ENCODE measurements around the gene FFAR2. TPM values are rescaled to one million over a fixed set of nuclear protein-coding genes. Genes with fewer than 3 reads are reported as not detected.

FFAR2 gene
- total and polyA plus RNA-seq, 2 donors (not counting 3 experiments of a cell fraction or from before 2014, with no cell fraction given), result not detected

- DNase-seq (ENCODE audit: low read depth, low spot score) (no peak), FAIRE-seq (no peak)
- POLR2A ChIA-PET, result no interaction called here
- dilution Hi-C loops (cut with MboI; ENCODE audit: extremely low pct_ligation_motif_present, low sequenced_read_pairs), result no loop called here
- peaks cover 0 to 7% of the 10 kb centered on the region in 2 experiments for H3K27me3 ChIP-seq (ENCODE audit: control insufficient read depth in 2 of 2, insufficient read depth in 2 of 2, low read length in 2 of 2)
- H2AFZ ChIP-seq (ENCODE audit: low read depth, low read length), result no peak overlapping the region
- H3K4me1 ChIP-seq (ENCODE audit: control insufficient read depth, extremely low read depth, insufficient read depth, low read length), result no peaks in the 10 kb centered on the region
- H3K36me3 ChIP-seq (ENCODE audit: control insufficient read depth in 2 of 2, extremely low read depth in 1 of 2, insufficient read depth in 2 of 2, low read length in 2 of 2), result no peaks in the 10 kb centered on the region
- H3K4me2 ChIP-seq (ENCODE audit: insufficient read depth, low read length), result no peak overlapping the region
- TF ChIP-seq EZH2 (IDR thresholded peaks at IDR 0.05; ENCODE audit: borderline replicate concordance, low read depth, low read length, severe bottlenecking) (no peak), POLR2AphosphoS5 (IDR thresholded peaks at IDR 0.05; ENCODE audit: insufficient read depth, low read depth, low read length) (no peak), GATA2 (IDR thresholded peaks at IDR 0.05; ENCODE audit: insufficient read depth, insufficient read length, low read depth, low read length) (no peak), CTCF (IDR thresholded peaks at IDR 0.05; ENCODE audit: extremely low read depth in 1 of 2, insufficient read depth in 1 of 2, low read depth in 1 of 2, low read length in 2 of 2) (no peak), MAX (IDR thresholded peaks at IDR 0.05; ENCODE audit: insufficient read depth, insufficient read length) (no peak), FOS (IDR thresholded peaks at IDR 0.05; ENCODE audit: borderline replicate concordance, insufficient read depth, low read length) (no peak), JUN (IDR thresholded peaks at IDR 0.05; ENCODE audit: borderline replicate concordance, insufficient read depth, insufficient read length, low read depth) (no peak), POLR2A (IDR thresholded peaks at IDR 0.05; ENCODE audit: low read depth, low read length) (no peak)
- H4K20me1 ChIP-seq (replicated peaks; ENCODE audit: control insufficient read depth, extremely low read depth, insufficient read depth, low read length), result no peaks in the 10 kb centered on the region
- no peaks in the 10 kb centered on the region for H3K9me1 ChIP-seq (replicated peaks; ENCODE audit: control insufficient read depth, extremely low read depth, insufficient read depth, low read length)
- no peaks in the 10 kb centered on the region for H3K9me3 ChIP-seq (replicated peaks; ENCODE audit: control insufficient read depth, insufficient read depth, low read length)
- no peak overlapping the region for H3K4me3 ChIP-seq (replicated peaks in 1 of 3; ENCODE audit: insufficient read depth in 1 of 3, low read depth in 1 of 3, low read length in 3 of 3)
- CTCF ChIA-PET, result no interaction called here
- no TSS peak for BruUV-seq (replicated peaks)
- intact Hi-C loops (cut with micrococcal nuclease), result no loop called here
- no peaks in the 10 kb centered on the region for H3K79me2 ChIP-seq (ENCODE audit: control insufficient read depth, insufficient read depth, low read length)
- H3K27ac ChIP-seq (ENCODE audit: insufficient read depth, low read depth, low read length), result no peak overlapping the region
- no peak overlapping the region for H3K9ac ChIP-seq (replicated peaks; ENCODE audit: extremely low read depth, insufficient read depth, low read length)
Observed at GRCh38 chr19:35438527-35438926, 9.5 kb upstream of the FFAR2 start.
